HCT116 (cell line): Measurements from ENCODE around the gene VPS39.

Source experiments
- CEBPB ChIP-seq: IDR thresholded peaks from 2 replicates; pipeline ENCODE4 v1.6.1; 2012; ENCODE audit warnings: low read depth
- EZH2 ChIP-seq: fragments of 200-600 bp; sonication (generic); IDR thresholded peaks from 2 replicates; pipeline ENCODE4 v1.6.1; 2017; ENCODE audit warnings: antibody characterized with exemption, mixed run types
- FOSL1 ChIP-seq: IDR thresholded peaks from 2 replicates; pipeline ENCODE4 v1.6.1; 2012; ENCODE audit warnings: low read depth
- POLR2A ChIP-seq: IDR thresholded peaks from 2 replicates; pipeline ENCODE4 v1.7.0; 2011; ENCODE audit warnings: borderline replicate concordance; ENCODE audit not compliant: insufficient read depth, insufficient read length; ENCODE audit errors: extremely low read depth
- SRF ChIP-seq: IDR thresholded peaks from 2 replicates; pipeline ENCODE4 v1.6.1; 2012; ENCODE audit warnings: low read depth
- TF ChIP-seq, protein P1 (sequence below), 3 experiments: fragments of 200-600 bp in 1 of 3; sonication (generic) in 1 of 3; IDR thresholded peaks in 2 of 3; conservative IDR thresholded peaks in 1 of 3; 2 replicates each; pipeline ENCODE4 v1.5.1; 2012 to 2017; ENCODE audit warnings: low read depth in 2 of 3, low read length in 2 of 3, antibody characterized with exemption in 1 of 3, borderline replicate concordance in 1 of 3, control low read depth in 1 of 3, mild to moderate bottlenecking in 1 of 3, mixed read lengths in 1 of 3, mixed run types in 1 of 3, moderate library complexity in 1 of 3; ENCODE audit not compliant: insufficient read depth in 1 of 3

DNA sequence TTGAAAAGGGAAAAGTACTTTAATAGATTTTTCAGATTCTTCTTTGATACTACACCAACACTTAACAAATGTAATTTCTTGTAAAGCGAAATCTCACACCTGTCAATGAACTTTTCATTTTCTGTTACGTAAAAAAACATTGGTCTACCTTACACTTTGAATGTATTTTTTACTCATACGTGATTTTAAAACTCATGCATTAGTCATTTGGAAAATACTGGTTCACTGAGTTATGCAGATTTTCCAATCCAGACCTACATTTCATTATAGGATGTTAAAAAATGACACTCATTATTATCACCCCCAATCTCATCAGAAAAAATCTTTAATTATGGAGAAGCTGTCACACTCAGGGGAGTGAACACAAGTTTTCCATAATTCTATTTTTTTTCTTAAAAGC, 14.7 kb downstream of the VPS39 start:
- TF ChIP-seq CEBPB (no peak), EZH2 (no peak), POLR2A (no peak), SRF (no peak), FOSL1 (no peak)
- TF ChIP-seq, protein P1, sequence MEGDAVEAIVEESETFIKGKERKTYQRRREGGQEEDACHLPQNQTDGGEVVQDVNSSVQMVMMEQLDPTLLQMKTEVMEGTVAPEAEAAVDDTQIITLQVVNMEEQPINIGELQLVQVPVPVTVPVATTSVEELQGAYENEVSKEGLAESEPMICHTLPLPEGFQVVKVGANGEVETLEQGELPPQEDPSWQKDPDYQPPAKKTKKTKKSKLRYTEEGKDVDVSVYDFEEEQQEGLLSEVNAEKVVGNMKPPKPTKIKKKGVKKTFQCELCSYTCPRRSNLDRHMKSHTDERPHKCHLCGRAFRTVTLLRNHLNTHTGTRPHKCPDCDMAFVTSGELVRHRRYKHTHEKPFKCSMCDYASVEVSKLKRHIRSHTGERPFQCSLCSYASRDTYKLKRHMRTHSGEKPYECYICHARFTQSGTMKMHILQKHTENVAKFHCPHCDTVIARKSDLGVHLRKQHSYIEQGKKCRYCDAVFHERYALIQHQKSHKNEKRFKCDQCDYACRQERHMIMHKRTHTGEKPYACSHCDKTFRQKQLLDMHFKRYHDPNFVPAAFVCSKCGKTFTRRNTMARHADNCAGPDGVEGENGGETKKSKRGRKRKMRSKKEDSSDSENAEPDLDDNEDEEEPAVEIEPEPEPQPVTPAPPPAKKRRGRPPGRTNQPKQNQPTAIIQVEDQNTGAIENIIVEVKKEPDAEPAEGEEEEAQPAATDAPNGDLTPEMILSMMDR (IDR thresholded peaks at IDR 0.05 in 2 of 3, conservative IDR thresholded peaks at IDR 0.05 in 1 of 3; ENCODE audit: borderline replicate concordance in 1 of 3, insufficient read depth in 1 of 3, low read depth in 2 of 3, low read length in 2 of 3): no peak
